D721Med (cell line): ENCODE data around the gene TEX44.
A peak's percentile ranks its signal among the peaks of the same experiment; 100 is the strongest.

ENCODE experiments used
- DNase-seq: peaks from one replicate; pipeline ENCODE4 v3.0.0; 2011; ENCODE audit warnings: low spot score; ENCODE audit not compliant: insufficient read length
- FAIRE-seq: peaks from 2 replicates; lab custom pipeline; 2011; peaks lifted over from hg19 to GRCh38; lab: Jason Lieb, UNC
- CTCF ChIP-seq: IDR thresholded peaks from 2 replicates; pipeline ENCODE4 v1.5.1; 2012; ENCODE audit warnings: mild to moderate bottlenecking, control low read depth; ENCODE audit not compliant: insufficient read depth; ENCODE audit errors: missing control alignments

Gene TEX44

GRCh38 chr2:231606941-231607340, 14.3 kb downstream of the TEX44 start:
- no peak for TF ChIP-seq CTCF
- DNase-seq, result no peak
- no peak for FAIRE-seq

GRCh38 chr2:231611273-231612108, 18.8 kb downstream of the TEX44 start:
- TF ChIP-seq CTCF, result peak; percentile 33
- FAIRE-seq (no peak), DNase-seq (no peak)

GRCh38 chr2:231612109-231612455, 19.4 kb downstream of the TEX44 start:
- FAIRE-seq (no peak), DNase-seq (no peak)
- no peak for TF ChIP-seq CTCF

GRCh38 chr2:231612456-231613330, 20.0 kb downstream of the TEX44 start:
- peak; percentile 69 for TF ChIP-seq CTCF
- FAIRE-seq (no peak), DNase-seq (peak; percentile 97)

GRCh38 chr2:231613331-231613662, 20.6 kb downstream of the TEX44 start:
- TF ChIP-seq CTCF, result no peak

GRCh38 chr2:231613663-231614558, 21.2 kb downstream of the TEX44 start:
- FAIRE-seq (no peak), DNase-seq (no peak)
- TF ChIP-seq CTCF, result no peak

More at GRCh38 chr2:231613331-231613662, 20.6 kb downstream of the TEX44 start:
- FAIRE-seq, result no peak
- DNase-seq, result no peak
